HepG2 (cell line): ENCODE results near the gene CD7. TPM values are rescaled to one million over a fixed set of nuclear protein-coding genes. Genes with fewer than 3 reads are reported as not detected.

Experiments used
- ATM ChIP-seq: fragments of 450-650 bp; IDR thresholded peaks from 2 replicates; pipeline ENCODE4 v1.7.1; 2017; ENCODE audit warnings: mild to moderate bottlenecking, borderline replicate concordance
- EHMT2 ChIP-seq: fragments of 200-600 bp; sonication (generic); IDR thresholded peaks from 2 replicates; pipeline ENCODE4 v1.7.0; 2017; ENCODE audit warnings: antibody characterized with exemption, low read depth, low read length, borderline replicate concordance
- FOXP1 ChIP-seq, 2 experiments: fragments of 450-650 bp in 1 of 2; IDR thresholded peaks; 2 replicates each; pipeline ENCODE4 v1.6.1; 2017 to 2018; ENCODE audit warnings: antibody characterized with exemption in 1 of 2
- GLMP ChIP-seq: sonication (generic); formaldehyde crosslinking; IDR thresholded peaks from 2 replicates; pipeline ENCODE4 v1.9.0; 2021; ENCODE audit warnings: missing genetic modification reagents, mild to moderate bottlenecking, borderline replicate concordance
- GTF3A ChIP-seq: sonication (generic); formaldehyde crosslinking; conservative IDR thresholded peaks from 2 replicates; pipeline ENCODE4 v1.4.0; 2020; ENCODE audit warnings: mild to moderate bottlenecking, missing genetic modification reagents
- PAWR ChIP-seq: sonication (generic); formaldehyde crosslinking; IDR thresholded peaks from 2 replicates; pipeline ENCODE4 v1.4.0; 2020; ENCODE audit warnings: missing genetic modification reagents, mild to moderate bottlenecking, borderline replicate concordance
- PITX1 ChIP-seq: sonication (generic); formaldehyde crosslinking; IDR thresholded peaks from 2 replicates; pipeline ENCODE4 v1.5.1; 2020; ENCODE audit warnings: mild to moderate bottlenecking, missing genetic modification reagents
- TEAD3 ChIP-seq: optimal IDR thresholded peaks from 2 replicates; pipeline ENCODE3; 2016; ENCODE audit warnings: borderline replicate concordance
- polyA plus RNA-seq, 8 experiments: library from polyadenylated mRNA; depleted of rRNA in 3 of 8; stranded (reverse) in 7 of 8; unstranded in 1 of 8; fragments of >200 nt; fragmentation: Illumina TruSeq in 4 of 8; extraction: Trizol in 4 of 8; gene quantifications; 2 replicates each; pipeline versions ENCODE4 v1.2.1 to v1.2.3, GENCODE V29; 2011 to 2016; ENCODE audit warnings: low read depth in 4 of 8, missing spikeins in 1 of 8, mixed read lengths in 1 of 8; ENCODE audit not compliant: insufficient read depth in 1 of 8
- total RNA-seq, 5 experiments: library from RNA; depleted of rRNA; stranded (reverse); fragments of >200 nt; fragmentation: Illumina TruSeq; extraction: Trizol; gene quantifications; 2 replicates each; pipeline ENCODE4 v1.2.3, GENCODE V29; 2016; ENCODE audit warnings: low read depth in 1 of 5
- TF ChIP-seq, protein P1 (sequence below): sonication (generic); formaldehyde crosslinking; IDR thresholded peaks from one replicate; pipeline ENCODE4 v1.5.1; 2020; ENCODE audit warnings: mild to moderate bottlenecking, missing genetic modification reagents; ENCODE audit errors: not compliant biosample characterization
- TF ChIP-seq, protein P2 (sequence below): sonication (generic); formaldehyde crosslinking; IDR thresholded peaks from 2 replicates; pipeline ENCODE4 v1.5.0; 2020; ENCODE audit warnings: mild to moderate bottlenecking, missing genetic modification reagents, borderline replicate concordance
- TF ChIP-seq, protein P3 (sequence below): sonication (generic); formaldehyde crosslinking; IDR thresholded peaks from 2 replicates; pipeline ENCODE4 v1.4.0; 2020; ENCODE audit warnings: missing genetic modification reagents, borderline replicate concordance

The CD7 gene
- total and polyA plus RNA-seq, 2 of the 13 experiments (the other 11 are each of a cell fraction or from before 2014, with no cell fraction given) = 67.6 to 76.4 TPM

- TF ChIP-seq PAWR (CRISPR knock-in tag) (no peak), ATM (no peak), GLMP (no peak), EHMT2 (no peak), PITX1 (CRISPR knock-in tag) (no peak), GTF3A (no peak; the same call in 1 of the 2 replicates), TEAD3 (CRISPR knock-in tag) (no peak), FOXP1 (IDR thresholded peaks at IDR 0.05) (no peak), FOXP1 (CRISPR knock-in tag; IDR thresholded peaks at IDR 0.05) (no peak)
- TF ChIP-seq, protein P1, sequence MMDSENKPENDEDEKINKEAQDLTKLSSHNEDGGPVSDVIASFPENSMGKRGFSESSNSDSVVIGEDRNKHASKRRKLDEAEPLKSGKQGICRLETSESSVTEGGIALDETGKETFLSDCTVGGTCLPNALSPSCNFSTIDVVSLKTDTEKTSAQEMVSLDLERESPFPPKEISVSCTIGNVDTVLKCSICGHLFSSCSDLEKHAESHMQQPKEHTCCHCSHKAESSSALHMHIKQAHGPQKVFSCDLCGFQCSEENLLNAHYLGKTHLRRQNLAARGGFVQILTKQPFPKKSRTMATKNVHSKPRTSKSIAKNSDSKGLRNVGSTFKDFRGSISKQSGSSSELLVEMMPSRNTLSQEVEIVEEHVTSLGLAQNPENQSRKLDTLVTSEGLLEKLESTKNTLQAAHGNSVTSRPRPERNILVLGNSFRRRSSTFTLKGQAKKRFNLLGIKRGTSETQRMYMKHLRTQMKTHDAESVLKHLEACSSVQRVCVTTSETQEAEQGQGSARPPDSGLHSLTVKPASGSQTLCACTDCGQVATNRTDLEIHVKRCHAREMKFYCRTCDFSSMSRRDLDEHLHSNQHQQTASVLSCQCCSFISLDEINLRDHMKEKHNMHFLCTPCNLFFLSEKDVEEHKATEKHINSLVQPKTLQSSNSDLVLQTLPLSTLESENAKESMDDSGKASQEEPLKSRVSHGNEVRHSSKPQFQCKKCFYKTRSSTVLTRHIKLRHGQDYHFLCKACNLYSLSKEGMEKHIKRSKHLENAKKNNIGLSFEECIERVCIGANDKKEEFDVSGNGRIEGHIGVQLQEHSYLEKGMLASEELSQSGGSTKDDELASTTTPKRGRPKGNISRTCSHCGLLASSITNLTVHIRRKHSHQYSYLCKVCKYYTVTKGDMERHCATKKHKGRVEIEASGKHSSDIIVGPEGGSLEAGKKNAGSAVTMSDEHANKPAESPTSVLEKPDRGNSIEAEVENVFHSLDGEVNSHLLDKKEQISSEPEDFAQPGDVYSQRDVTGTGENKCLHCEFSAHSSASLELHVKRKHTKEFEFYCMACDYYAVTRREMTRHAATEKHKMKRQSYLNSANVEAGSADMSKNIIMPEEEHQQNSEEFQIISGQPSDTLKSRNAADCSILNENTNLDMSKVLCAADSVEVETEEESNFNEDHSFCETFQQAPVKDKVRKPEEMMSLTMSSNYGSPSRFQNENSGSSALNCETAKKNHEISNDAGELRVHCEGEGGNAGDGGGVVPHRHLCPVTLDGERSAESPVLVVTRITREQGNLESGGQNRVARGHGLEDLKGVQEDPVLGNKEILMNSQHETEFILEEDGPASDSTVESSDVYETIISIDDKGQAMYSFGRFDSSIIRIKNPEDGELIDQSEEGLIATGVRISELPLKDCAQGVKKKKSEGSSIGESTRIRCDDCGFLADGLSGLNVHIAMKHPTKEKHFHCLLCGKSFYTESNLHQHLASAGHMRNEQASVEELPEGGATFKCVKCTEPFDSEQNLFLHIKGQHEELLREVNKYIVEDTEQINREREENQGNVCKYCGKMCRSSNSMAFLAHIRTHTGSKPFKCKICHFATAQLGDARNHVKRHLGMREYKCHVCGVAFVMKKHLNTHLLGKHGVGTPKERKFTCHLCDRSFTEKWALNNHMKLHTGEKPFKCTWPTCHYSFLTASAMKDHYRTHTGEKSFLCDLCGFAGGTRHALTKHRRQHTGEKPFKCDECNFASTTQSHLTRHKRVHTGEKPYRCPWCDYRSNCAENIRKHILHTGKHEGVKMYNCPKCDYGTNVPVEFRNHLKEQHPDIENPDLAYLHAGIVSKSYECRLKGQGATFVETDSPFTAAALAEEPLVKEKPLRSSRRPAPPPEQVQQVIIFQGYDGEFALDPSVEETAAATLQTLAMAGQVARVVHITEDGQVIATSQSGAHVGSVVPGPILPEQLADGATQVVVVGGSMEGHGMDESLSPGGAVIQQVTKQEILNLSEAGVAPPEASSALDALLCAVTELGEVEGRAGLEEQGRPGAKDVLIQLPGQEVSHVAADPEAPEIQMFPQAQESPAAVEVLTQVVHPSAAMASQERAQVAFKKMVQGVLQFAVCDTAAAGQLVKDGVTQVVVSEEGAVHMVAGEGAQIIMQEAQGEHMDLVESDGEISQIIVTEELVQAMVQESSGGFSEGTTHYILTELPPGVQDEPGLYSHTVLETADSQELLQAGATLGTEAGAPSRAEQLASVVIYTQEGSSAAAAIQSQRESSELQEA = no peak
- TF ChIP-seq, protein P2, sequence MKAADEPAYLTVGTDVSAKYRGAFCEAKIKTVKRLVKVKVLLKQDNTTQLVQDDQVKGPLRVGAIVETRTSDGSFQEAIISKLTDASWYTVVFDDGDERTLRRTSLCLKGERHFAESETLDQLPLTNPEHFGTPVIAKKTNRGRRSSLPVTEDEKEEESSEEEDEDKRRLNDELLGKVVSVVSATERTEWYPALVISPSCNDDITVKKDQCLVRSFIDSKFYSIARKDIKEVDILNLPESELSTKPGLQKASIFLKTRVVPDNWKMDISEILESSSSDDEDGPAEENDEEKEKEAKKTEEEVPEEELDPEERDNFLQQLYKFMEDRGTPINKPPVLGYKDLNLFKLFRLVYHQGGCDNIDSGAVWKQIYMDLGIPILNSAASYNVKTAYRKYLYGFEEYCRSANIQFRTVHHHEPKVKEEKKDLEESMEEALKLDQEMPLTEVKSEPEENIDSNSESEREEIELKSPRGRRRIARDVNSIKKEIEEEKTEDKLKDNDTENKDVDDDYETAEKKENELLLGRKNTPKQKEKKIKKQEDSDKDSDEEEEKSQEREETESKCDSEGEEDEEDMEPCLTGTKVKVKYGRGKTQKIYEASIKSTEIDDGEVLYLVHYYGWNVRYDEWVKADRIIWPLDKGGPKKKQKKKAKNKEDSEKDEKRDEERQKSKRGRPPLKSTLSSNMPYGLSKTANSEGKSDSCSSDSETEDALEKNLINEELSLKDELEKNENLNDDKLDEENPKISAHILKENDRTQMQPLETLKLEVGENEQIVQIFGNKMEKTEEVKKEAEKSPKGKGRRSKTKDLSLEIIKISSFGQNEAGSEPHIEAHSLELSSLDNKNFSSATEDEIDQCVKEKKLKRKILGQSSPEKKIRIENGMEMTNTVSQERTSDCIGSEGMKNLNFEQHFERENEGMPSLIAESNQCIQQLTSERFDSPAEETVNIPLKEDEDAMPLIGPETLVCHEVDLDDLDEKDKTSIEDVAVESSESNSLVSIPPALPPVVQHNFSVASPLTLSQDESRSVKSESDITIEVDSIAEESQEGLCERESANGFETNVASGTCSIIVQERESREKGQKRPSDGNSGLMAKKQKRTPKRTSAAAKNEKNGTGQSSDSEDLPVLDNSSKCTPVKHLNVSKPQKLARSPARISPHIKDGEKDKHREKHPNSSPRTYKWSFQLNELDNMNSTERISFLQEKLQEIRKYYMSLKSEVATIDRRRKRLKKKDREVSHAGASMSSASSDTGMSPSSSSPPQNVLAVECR (CRISPR knock-in tag) = no peak
- TF ChIP-seq, protein P3, sequence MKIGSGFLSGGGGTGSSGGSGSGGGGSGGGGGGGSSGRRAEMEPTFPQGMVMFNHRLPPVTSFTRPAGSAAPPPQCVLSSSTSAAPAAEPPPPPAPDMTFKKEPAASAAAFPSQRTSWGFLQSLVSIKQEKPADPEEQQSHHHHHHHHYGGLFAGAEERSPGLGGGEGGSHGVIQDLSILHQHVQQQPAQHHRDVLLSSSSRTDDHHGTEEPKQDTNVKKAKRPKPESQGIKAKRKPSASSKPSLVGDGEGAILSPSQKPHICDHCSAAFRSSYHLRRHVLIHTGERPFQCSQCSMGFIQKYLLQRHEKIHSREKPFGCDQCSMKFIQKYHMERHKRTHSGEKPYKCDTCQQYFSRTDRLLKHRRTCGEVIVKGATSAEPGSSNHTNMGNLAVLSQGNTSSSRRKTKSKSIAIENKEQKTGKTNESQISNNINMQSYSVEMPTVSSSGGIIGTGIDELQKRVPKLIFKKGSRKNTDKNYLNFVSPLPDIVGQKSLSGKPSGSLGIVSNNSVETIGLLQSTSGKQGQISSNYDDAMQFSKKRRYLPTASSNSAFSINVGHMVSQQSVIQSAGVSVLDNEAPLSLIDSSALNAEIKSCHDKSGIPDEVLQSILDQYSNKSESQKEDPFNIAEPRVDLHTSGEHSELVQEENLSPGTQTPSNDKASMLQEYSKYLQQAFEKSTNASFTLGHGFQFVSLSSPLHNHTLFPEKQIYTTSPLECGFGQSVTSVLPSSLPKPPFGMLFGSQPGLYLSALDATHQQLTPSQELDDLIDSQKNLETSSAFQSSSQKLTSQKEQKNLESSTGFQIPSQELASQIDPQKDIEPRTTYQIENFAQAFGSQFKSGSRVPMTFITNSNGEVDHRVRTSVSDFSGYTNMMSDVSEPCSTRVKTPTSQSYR (CRISPR knock-in tag) = no peak
Observed at GRCh38 chr17:82345151-82345976, 28.0 kb upstream of the CD7 start (continued).
